NB4 (cell line): ENCODE measurements around the gene REPS1.

ENCODE experiments used
- DNase-seq: peaks from one replicate; pipeline ENCODE4 v3.0.0; 2010; ENCODE audit warnings: low read depth
- H3K4me3 ChIP-seq: one replicate; pipeline ENCODE4 v1.5.1; 2011; ENCODE audit warnings: mild to moderate bottlenecking, low read depth, low read length, moderate library complexity
- CTCF ChIP-seq: IDR thresholded peaks from one replicate; pipeline ENCODE4 v1.5.1; 2012; ENCODE audit warnings: low read depth, low read length
- MAX ChIP-seq: IDR thresholded peaks from 2 replicates; pipeline ENCODE4 v1.6.1; 2011; ENCODE audit warnings: low read depth, low read length
- MYC ChIP-seq: IDR thresholded peaks from 2 replicates; pipeline ENCODE4 v1.6.1; 2011; ENCODE audit warnings: low read depth, low read length
- POLR2A ChIP-seq: IDR thresholded peaks from 2 replicates; pipeline ENCODE4 v1.6.1; 2011; ENCODE audit warnings: mild to moderate bottlenecking; ENCODE audit not compliant: insufficient read length; ENCODE audit errors: extremely low read depth

Gene REPS1

DNA sequence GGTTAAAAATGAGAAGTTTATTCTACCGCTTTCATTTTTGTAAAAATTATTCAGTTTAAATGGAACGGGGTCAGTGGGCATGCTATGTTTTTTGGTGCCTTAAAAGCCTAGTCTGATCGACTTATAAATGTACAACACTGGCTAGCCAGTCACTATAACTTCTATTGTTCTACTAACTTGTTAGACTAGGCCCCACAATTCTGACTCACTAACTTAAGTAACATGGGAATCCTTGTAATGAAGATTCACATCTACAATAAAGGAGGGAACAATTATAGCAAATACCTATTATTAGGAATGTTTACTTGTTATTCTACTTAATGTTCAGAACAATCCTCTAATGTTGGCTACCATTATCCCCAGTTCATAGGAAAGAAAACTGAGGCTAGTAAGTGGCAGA lies 28.5 kb downstream of the REPS1 start:
- H3K4me3 ChIP-seq: no peak overlapping the region
- DNase-seq: no peak
- TF ChIP-seq POLR2A (no peak), MAX (no peak), CTCF (no peak), MYC (no peak)

DNA sequence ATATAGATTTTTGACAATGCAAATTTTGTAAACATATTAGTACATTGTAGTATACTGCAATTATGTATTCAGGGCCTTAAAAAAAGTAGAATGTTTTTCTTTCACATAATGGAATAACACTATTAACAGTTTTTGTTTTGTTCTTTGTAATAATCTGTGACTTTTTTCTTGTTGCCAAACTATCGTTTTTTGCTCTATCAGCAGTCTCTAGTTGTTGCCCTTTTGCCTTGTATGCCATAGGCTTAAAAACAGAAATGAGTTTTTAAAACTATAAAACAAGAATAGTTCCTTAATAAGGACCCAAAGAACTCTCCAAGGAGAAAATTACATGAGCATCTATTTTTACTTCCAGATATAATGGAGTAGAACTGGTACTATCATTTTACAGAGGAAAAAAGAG lies 29.5 kb downstream of the REPS1 start:
- no peak for DNase-seq
- no peak for TF ChIP-seq POLR2A
- H3K4me3 ChIP-seq: no peak overlapping the region

DNA sequence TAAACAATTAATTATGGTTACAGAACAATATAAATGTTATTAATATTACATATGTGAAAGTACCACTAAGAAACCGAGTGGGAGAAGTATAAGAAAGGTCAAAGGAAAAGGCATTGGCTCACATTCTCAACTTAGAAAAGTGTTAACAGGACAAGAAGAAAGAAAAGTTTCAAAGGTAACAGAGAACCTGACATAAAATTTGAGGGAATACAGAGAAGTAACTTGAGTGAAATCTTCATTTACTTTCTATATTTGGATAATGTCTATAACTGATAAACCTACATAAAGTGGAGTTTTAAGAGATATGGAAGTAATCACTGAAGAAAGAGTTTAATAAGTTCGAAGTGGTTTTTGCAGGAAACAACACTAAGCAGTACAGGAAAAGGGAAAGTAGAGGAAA lies 30.1 kb downstream of the REPS1 start:
- TF ChIP-seq MAX (no peak), CTCF (no peak), MYC (no peak), POLR2A (no peak)
- no peak overlapping the region for H3K4me3 ChIP-seq
- DNase-seq: no peak

DNA sequence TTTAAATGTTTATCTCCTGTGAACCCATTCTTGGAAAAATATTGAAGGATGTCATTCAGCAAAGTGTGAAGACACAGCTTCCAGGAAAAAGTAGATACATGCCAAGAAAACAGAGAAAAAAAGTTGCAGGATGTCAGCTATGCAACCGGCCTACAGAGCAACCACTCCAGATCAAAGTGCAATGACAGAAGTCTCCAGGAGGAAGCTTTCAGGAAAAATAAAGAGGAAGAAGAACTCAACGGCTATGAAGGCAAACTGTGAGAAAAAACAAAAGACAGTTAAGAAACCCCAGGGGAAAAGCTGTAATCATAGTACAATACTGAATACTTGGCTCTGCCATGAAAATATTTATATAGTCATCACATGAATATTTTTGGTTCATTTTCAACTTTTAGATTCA lies 30.6 kb downstream of the REPS1 start:
- peak; percentile 77 for DNase-seq
- no peak overlapping the region for H3K4me3 ChIP-seq
- TF ChIP-seq MYC (no peak), MAX (no peak), POLR2A (no peak), CTCF (no peak)

DNA sequence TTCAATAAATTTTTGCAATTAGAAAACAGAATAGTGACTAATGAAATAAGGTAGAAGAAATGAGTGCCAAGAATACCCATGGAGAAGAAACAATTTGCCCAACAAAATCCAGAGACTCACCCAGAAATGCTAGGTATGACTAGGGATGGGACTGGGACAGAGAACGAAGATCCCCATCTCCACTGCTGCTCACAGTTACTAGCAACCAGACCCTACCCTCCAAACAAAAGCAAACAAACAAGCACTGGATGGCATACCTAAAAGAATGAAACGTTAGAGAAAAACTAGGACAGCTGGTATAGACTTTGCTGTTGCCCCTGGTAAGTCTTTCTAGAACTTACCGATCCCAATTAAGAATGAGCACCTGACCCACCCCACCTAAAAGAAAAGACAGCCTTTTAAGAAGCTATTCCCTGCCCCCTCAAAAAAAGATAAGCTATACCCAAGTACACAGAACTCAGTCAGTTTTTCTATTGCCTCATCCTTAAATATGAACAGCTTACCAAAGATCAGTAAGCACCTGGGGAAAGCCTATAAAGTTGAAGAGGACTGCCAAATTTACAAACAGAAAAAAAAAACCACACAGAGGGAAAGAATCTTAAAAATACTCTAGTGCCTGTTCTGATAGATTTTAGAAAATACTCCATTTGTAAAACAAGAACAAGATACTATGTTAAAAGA lies 31.7 kb downstream of the REPS1 start:
- no peak overlapping the region for H3K4me3 ChIP-seq
- TF ChIP-seq POLR2A: no peak
- TF ChIP-seq MYC: no peak
- no peak for TF ChIP-seq CTCF

GRCh38 chr6:138955262-138955661 lies 32.8 kb downstream of the REPS1 start:
- TF ChIP-seq MYC (no peak), MAX (no peak)
- DNase-seq: no peak
- no peak overlapping the region for H3K4me3 ChIP-seq

More for the DNA sequence above, 31.7 kb downstream of the REPS1 start:
- peak; percentile 26 for DNase-seq

DNA sequence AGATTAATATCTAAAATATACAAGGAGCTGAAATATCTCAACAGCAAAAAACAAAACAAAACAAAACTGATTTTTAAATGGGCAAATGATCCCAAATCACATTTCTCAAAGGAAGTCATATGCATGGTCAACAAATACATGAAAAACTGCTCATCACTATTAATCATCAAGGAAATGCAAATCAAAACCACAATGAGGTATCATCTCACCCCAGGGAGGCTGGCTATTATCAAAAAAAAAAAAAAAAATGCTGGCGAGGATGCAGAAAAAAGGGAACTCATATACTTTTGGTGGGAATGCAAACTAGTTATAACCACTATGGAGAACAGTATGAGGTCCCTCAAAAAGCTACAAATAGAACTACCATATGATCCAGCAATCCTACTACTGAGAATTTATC lies 34.6 kb downstream of the REPS1 start:
- DNase-seq: peak; percentile 49
- TF ChIP-seq POLR2A: no peak
- TF ChIP-seq MAX: no peak
- no peak overlapping the region for H3K4me3 ChIP-seq
